Effector memory CD8-positive, alpha-beta T cell (primary cell): ENCODE results near the gene APOL2.
"Not testable (repeated sequence)": the region's sequence is repeated elsewhere in the genome, so short reads cannot be mapped to it uniquely, and the experiment has no call there.

Experiments used
- ATAC-seq: fragments of 150-1000 bp; cut with Tn5 transposase; replicated peaks from 2 replicates; pipeline ENCODE4 v1.10.0; 2021; ENCODE audit warnings: mild to moderate bottlenecking, moderate library complexity
- DNase-seq, 3 experiments: peaks; one replicate each; pipeline ENCODE4 v3.0.0; 2021
- H3K27ac Mint-ChIP-seq, 2 donors: one replicate each; pipeline ENCODE4 v1.8.0; 2022; ENCODE audit warnings: mild to moderate bottlenecking in 2 of 2, mixed read lengths in 2 of 2, moderate library complexity in 2 of 2
- H3K27me3 Mint-ChIP-seq, 2 donors: one replicate each; pipeline ENCODE4 v1.8.0; 2022; ENCODE audit warnings: mixed read lengths in 2 of 2
- H3K36me3 Mint-ChIP-seq: one replicate; pipeline ENCODE4 v1.8.0; 2022; ENCODE audit warnings: mild to moderate bottlenecking, moderate library complexity, mixed read lengths; ENCODE audit not compliant: insufficient read depth
- H3K4me1 Mint-ChIP-seq, 2 donors: one replicate each; pipeline ENCODE4 v1.8.0; 2022; ENCODE audit warnings: low read depth in 2 of 2, mixed read lengths in 2 of 2
- H3K4me3 Mint-ChIP-seq, 2 donors: one replicate each; pipeline ENCODE4 v1.8.0; 2022; ENCODE audit warnings: mild to moderate bottlenecking in 2 of 2, mixed read lengths in 2 of 2, moderate library complexity in 2 of 2
- H3K9me3 Mint-ChIP-seq, 2 donors: one replicate each; pipeline ENCODE4 v1.8.0; 2022; ENCODE audit warnings: mixed read lengths in 2 of 2

The APOL2 gene

GRCh38 chr22:36192542-36192941, 46.8 kb downstream of the APOL2 start:
- Mint-ChIP-seq H3K27me3 (peaks cover 21 to 24% of the 10 kb centered on the region in 2 donors), H3K9me3 (no peaks in the 10 kb centered on the region), H3K27ac (no peak overlapping the region), H3K4me3 (no peak overlapping the region), H3K36me3 (peaks cover 3% of the 10 kb centered on the region), H3K4me1 (peaks cover 0 to 3% of the 10 kb centered on the region in 2 donors)
- ATAC-seq (no peak), DNase-seq (no peak)

- H3K9me3 Mint-ChIP-seq = no peaks in the 10 kb centered on the region
- DNase-seq = no peak
- H3K36me3 Mint-ChIP-seq = peaks cover 3% of the 10 kb centered on the region
- H3K27ac Mint-ChIP-seq = no peak overlapping the region
- no peak for ATAC-seq
- no peaks in the 10 kb centered on the region for H3K4me1 Mint-ChIP-seq
- no peak overlapping the region for H3K4me3 Mint-ChIP-seq
- H3K27me3 Mint-ChIP-seq = peaks cover 18 to 21% of the 10 kb centered on the region in 2 donors
These were observed 48.1 kb downstream of the APOL2 start for GRCh38 chr22:36191106-36191836.

DNA sequence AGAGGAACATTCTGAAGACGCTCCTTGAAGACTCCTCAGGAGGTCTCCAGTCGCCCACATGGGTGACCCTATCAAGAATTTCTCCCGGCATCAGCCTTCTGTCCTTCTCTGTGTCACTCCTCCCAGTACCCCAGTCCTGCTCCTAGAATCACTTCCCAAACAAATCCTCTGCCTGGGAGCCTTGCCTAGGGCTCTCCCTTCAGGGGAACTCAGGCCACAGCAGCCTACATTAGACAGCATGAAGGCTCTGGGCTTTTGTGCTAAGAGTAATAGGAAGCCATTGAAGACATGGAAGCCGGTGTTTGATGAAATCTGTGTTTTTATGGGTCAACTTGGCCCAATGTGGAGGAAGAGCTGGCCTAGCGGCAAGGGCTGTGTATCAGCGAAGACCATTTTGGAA, 51.5 kb downstream of the APOL2 start:
- not testable (repeated sequence) for H3K36me3 Mint-ChIP-seq, H3K9me3 Mint-ChIP-seq, ATAC-seq, H3K27ac Mint-ChIP-seq, H3K4me3 Mint-ChIP-seq, H3K4me1 Mint-ChIP-seq, DNase-seq
- H3K27me3 Mint-ChIP-seq = peaks cover 7 to 14% of the 10 kb centered on the region in 2 donors

DNA sequence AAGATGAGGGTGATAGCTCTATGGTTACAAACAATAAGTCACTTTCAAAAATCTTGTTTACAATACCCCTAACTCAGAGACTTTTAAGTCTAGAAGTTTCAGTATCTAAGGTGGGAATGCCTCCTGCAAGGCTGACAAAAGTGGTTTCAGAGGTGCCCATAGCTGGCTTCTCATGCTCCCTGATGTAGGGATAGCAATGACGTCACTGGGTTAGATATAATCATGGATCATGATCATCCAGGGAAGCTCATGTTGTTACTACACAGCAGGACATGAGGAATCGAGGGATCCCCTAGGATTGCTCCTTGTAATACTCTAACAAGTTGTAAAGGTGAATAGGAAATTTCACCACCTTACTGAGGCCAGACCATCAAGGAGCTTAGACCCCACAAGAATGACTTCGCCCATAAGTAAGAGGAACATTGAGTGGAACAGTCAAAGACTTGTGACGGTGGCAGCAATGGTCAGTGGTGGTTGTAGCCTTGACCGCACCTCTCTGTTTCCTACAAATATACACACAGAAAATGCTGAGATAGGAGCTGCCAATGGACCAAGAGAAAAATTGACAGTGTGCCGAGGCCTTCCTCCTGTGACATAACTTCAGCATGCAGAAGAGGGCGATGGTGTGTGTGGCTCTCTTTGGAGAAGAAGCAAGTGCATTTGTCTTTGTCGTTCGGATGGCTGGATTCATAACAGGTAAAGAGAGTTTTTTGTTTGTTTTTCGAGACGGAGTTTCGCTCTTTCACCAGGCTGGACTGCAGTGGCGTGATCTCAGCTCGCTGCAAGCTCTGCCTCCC, 53.3 kb downstream of the APOL2 start:
- Mint-ChIP-seq H3K4me3 (no peak overlapping the region), H3K27me3 (peaks cover 3 to 12% of the 10 kb centered on the region in 2 donors), H3K27ac (no peak overlapping the region), H3K4me1 (no peaks in the 10 kb centered on the region), H3K36me3 (peaks cover 3% of the 10 kb centered on the region), H3K9me3 (no peaks in the 10 kb centered on the region)
- ATAC-seq = no peak
- DNase-seq = no peak

- no peak for DNase-seq
- no peak for ATAC-seq
- Mint-ChIP-seq H3K36me3 (peaks cover 3% of the 10 kb centered on the region), H3K27me3 (peaks cover 0 to 4% of the 10 kb centered on the region in 2 donors), H3K4me3 (no peak overlapping the region), H3K27ac (no peak overlapping the region), H3K4me1 (peaks cover 0 to 4% of the 10 kb centered on the region in 2 donors), H3K9me3 (no peaks in the 10 kb centered on the region)
These were observed 54.8 kb downstream of the APOL2 start for GRCh38 chr22:36184433-36185025.

DNA sequence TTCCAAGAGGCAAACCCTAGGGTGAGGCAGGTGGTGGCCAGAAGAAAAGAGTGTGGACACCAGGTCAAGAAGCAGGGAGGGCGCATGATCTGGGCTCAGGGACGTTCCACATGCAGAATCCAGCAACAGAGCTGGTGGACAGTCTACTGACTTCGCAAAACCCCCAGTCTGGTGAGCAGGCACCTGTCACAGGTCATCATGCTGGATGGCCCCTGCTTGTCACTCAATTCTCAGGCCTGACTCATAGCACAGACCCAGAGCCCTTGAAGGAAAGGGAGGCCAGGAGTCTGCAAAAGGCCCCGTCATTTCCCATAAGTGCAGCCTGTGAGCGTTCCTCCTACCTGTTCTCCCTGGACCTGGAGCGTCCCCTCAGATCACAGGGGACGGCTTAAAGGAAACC, 55.9 kb downstream of the APOL2 start:
- no peaks in the 10 kb centered on the region for H3K9me3 Mint-ChIP-seq
- H3K36me3 Mint-ChIP-seq = peaks cover 3% of the 10 kb centered on the region
- DNase-seq (no peak), ATAC-seq (no peak)
- peaks cover 0 to 4% of the 10 kb centered on the region in 2 donors for H3K4me1 Mint-ChIP-seq
- H3K27me3 Mint-ChIP-seq = peaks cover 0 to 4% of the 10 kb centered on the region in 2 donors
- no peak overlapping the region for H3K27ac Mint-ChIP-seq
- H3K4me3 Mint-ChIP-seq = no peak overlapping the region

DNA sequence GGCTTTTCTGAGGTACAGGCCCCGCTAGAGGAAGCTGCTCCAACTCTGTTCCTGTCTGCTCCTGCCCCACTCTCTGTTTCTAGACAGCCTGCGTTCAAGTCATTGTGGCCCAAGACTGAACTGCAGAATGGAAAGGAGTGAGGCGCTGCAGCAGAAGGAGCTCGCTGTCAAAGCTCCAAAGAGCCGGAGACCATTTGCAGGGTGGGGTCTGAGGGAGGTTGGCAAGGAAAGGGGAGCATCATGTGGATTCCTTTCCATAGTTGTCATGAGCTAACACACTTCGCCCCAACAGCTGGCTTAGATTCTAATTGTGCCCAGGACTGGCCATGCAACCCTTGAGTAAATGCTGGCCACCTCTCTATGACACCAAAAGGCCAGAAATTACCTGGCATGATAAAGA, 56.5 kb downstream of the APOL2 start:
- Mint-ChIP-seq H3K36me3 (no peaks in the 10 kb centered on the region), H3K27me3 (peaks cover 0 to 4% of the 10 kb centered on the region in 2 donors), H3K4me3 (no peak overlapping the region), H3K4me1 (peaks cover 0 to 4% of the 10 kb centered on the region in 2 donors), H3K27ac (no peak overlapping the region), H3K9me3 (no peaks in the 10 kb centered on the region)
- ATAC-seq (no peak), DNase-seq (no peak)

GRCh38 chr22:36182056-36182455, 57.3 kb downstream of the APOL2 start:
- DNase-seq = no peak
- no peak overlapping the region for H3K27ac Mint-ChIP-seq
- peaks cover 0 to 6% of the 10 kb centered on the region in 2 donors for H3K4me1 Mint-ChIP-seq

DNA sequence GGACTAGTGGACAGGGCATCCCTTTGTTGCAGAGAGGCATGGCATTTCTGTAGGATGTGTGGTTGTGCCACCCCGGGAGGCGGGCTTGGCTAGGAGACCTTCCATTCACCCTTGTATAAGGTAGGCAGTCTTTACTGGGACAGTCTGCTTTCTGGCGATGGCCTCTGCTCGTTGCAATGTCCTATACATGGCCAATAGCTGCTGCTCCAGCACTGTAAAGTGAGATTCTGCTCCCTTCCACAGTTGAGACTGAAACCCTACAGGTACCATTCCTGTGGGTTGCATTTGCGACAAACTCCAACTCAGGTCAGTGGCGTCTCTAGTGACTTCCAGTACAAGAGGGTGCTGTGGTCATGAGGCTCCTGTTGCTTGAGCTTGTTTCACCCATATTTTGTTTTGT, 58.4 kb downstream of the APOL2 start:
- no peaks in the 10 kb centered on the region for H3K9me3 Mint-ChIP-seq
- H3K27ac Mint-ChIP-seq = no peak overlapping the region
- peaks cover 0 to 4% of the 10 kb centered on the region in 2 donors for H3K27me3 Mint-ChIP-seq
- H3K4me3 Mint-ChIP-seq = no peak overlapping the region
- ATAC-seq = no peak
- DNase-seq = no peak
- peaks cover 0 to 6% of the 10 kb centered on the region in 2 donors for H3K4me1 Mint-ChIP-seq
- no peaks in the 10 kb centered on the region for H3K36me3 Mint-ChIP-seq

More at GRCh38 chr22:36182056-36182455, 57.3 kb downstream of the APOL2 start:
- H3K9me3 Mint-ChIP-seq = no peaks in the 10 kb centered on the region
- H3K36me3 Mint-ChIP-seq = no peaks in the 10 kb centered on the region
- H3K4me3 Mint-ChIP-seq = no peak overlapping the region
- peaks cover 0 to 4% of the 10 kb centered on the region in 2 donors for H3K27me3 Mint-ChIP-seq
- no peak for ATAC-seq

DNA sequence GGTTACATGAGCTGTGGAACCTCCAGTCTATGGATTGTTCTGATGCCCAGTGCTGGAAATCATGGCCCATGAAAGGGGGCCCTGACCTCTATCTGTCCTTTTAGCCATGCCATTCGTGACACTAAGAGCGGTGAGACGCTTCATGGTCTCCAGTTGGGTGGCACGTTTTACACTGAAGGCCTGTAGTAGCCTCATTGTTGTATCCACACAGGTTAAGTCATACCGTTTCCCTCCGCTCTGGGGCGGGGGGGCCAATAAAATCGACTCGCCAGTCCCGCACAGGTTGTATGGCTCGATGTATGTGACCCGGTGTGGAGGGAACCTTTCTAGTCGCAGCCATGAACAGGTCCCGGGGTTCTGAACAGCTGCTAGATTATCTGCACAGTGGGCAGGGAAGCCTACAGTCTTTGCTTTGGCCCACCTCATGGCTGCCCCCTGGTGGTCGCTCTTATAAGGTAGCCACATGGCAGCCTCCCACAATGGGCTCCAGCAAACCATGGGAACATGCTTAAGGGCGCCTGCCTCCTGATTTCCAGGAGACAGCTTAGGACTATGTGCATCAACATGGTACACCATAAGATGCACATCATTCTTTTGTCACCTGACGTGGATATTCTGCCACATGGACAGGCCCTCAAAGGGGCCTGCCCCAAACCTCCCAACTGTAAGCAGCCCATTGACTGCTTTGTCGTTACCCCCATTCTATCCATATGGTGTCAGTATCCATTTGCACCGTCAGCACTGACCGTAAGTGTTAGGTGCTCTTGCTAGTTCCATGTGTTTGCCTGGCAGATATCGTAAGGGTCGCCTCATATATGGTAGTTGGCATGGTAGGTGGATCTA, 59.1 kb downstream of the APOL2 start:
- ATAC-seq (peak; percentile 100), DNase-seq (peak; percentile 85 to 89 (median 86))
- no peaks in the 10 kb centered on the region for H3K9me3 Mint-ChIP-seq
- H3K27me3 Mint-ChIP-seq = peaks cover 0 to 4% of the 10 kb centered on the region in 2 donors
- no peak overlapping the region for H3K4me3 Mint-ChIP-seq
- no peak overlapping the region for H3K27ac Mint-ChIP-seq
- no peaks in the 10 kb centered on the region for H3K36me3 Mint-ChIP-seq
- H3K4me1 Mint-ChIP-seq = peaks cover 0 to 6% of the 10 kb centered on the region in 2 donors

DNA sequence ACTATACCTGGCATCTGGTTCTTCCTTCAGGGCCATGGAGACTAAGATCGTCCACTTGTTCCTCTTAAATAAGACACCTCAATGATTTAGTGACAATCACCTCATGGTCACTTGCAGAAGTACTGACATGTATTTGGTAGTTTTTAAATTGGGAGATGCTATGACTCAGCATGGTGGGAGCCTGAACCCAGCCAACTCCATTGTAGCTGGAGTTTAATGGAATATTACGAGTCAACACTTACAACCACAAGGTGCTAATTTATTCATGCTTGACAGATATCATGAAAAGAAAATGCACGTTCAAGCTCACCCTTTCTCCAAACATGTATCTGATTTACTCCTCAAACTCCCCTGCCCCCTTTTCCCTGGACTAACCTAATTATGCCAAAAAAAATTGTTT, 62.2 kb downstream of the APOL2 start:
- no peak overlapping the region for H3K27ac Mint-ChIP-seq
- H3K4me1 Mint-ChIP-seq = peaks cover 0 to 6% of the 10 kb centered on the region in 2 donors
- no peaks in the 10 kb centered on the region for H3K27me3 Mint-ChIP-seq
- no peak for DNase-seq
- H3K4me3 Mint-ChIP-seq = no peak overlapping the region
- no peaks in the 10 kb centered on the region for H3K9me3 Mint-ChIP-seq
- no peaks in the 10 kb centered on the region for H3K36me3 Mint-ChIP-seq
- ATAC-seq = no peak
